Effector CD8-positive, alpha-beta T cell (primary cell): ENCODE measurements around the gene LCE1B.

Experiments
- DNase-seq: peaks from one replicate; lab custom pipeline; 2025; lab: John Stamatoyannopoulos, UW
- total RNA-seq, 4 experiments: gene quantifications; one replicate each; lab custom pipeline; 2026; lab: John Stamatoyannopoulos, UW

LCE1B gene
- total RNA-seq, result 0 reads per million in 4 experiments

GRCh38 chr1:152811671-152812070 is at the start of gene LCE1B:
LCE1B (plus strand) TSS chr1:152811971; CDS start chr1:152812447, 476 bp downstream.
- no peak for DNase-seq

DNA sequence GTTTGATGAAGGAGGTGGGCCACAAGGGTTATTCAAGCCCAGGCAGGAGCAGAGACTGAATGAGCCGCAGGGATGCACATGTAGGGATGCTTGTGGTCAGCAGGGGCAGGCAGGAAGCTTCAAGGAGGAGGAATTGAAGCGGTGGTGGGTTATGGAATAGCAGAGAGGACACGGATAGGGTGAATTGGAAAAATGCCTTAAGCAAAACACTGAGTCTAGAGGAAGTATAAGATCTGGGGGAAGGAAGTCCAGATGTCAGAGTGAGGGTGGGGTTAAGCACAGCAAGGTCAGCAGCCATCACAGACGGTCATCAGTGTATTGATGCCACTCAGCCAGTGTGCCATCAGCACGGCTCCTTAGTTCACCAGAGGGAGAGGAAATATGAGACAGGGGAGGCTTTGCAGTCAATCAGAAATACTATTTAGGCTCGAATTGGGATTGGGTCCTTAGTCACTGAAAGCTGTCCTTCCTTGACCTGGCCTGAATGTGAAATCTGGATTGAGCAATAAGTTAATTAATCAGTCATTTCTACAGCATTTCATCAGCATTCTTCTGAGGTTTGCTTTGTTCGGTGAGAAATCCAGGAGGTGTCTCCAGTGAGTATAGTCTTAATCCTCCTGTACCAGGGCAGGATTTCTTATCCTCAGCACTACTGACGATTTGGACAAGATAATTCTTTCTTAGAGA is 42.8 kb upstream of the LCE1B start:
- DNase-seq, result no peak

GRCh38 chr1:152770411-152770810 is 41.4 kb upstream of the LCE1B start:
- no peak for DNase-seq

DNA sequence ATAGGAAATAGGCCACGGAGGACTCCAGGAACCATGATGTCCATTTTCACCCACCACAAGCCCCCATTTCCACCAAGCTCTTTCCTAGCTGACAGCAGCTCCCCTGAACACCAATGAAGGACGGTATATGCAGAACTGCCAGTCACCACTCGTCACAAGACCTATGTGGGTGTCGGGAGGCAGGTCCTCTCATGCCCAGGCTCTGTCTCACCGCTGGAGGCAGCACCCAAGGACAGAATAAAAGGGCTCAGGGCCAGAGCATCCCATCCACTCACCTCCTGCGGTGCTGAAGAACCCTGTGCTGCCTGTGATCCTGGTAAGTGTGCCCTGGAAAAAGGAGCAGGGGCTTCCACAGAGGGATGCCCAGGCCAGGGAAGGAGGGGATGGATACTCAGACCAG is 36.9 kb upstream of the LCE1B start, which contains the start of gene LCE1F:
TSS of gene LCE1F (plus strand) at position 266 of the 400 bp plus-strand sequence. CDS start 1,232 bp downstream, outside the sequence.
- DNase-seq, result no peak

DNA sequence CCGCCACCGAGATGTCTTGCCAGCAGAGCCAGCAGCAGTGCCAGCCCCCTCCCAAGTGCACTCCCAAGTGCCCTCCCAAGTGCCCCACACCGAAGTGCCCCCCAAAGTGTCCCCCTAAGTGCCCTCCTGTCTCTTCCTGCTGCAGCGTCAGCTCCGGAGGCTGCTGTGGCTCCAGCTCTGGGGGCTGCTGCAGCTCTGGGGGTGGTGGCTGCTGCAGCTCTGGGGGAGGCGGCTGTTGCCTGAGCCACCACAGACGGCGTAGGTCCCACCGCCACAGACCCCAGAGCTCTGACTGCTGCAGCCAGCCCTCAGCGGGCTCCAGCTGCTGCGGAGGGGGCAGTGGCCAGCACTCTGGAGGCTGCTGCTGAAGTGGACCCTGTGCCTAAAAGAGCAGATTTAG is 35.4 kb upstream of the LCE1B start:
- DNase-seq, result no peak

DNA sequence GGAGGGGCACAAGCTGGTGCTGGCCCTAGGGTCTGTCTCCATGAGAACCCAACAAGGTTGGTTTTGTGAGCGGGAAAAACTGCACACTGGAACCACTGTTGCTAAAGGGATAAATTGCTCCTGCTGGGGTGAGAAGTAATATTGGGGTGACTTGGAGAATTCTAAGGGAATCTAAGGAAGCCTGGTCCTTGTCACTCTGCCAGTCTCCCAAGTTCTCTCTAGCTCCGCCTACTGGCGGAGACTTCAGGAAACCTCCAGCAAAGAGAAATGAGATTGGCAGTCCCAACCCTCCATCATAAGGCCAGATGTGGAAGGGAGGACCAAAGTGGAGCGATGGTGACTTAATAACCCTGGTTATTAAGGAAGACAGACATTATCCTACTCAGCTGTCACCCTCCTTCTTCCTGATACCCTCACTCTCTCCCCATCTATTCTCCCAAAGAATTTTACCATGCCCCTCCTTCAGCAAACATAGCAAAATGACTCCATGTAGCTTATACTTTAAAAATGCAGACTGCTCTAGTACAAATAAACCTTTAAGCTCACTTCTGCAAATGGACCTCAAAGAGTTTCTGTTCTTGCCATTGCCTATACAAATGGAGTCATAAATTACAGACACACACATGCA is 34.1 kb upstream of the LCE1B start:
- no peak for DNase-seq

DNA sequence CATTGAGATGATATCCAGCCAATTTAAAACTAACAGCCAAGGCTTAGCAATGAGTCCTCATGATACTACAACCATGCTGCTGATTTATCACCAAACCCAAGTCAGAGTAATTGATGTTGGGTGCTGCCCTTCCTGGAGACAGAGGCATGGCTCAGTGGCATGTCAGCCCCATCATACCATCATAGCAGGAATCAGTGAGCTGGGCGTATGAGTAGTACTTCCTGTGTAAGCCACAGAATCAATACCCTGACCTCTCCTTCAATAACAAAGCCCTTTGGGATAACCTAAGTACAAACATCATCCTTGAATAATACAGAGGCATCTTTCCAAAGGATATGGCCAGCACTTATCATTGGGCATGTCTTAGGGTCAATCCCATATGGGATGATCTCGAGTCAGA is 28.7 kb upstream of the LCE1B start:
- no peak for DNase-seq

DNA sequence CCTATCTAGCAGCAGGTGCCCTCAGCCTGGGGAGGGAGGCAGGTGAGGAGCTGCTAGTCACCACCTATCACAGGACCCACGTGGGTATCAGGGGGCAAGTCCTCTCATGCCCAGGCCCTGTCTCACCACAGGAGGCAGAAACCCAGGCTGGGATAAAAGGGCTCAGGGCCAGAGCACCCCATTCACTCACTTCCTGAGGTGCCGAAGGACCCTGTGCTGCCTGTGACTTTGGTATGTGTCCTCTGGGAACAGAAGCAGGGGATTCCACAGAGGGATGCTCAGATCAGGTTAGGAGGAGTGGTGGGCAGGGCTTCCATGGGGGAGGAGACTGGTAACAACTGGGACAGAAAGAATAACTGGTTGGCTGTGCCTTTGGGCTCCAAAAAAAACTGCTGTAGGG is 25.7 kb upstream of the LCE1B start, which contains the start of gene LCE1E:
TSS of gene LCE1E (plus strand) at position 181 of the 400 bp plus-strand sequence. CDS start 1,043 bp downstream, outside the sequence.
- no peak for DNase-seq

DNA sequence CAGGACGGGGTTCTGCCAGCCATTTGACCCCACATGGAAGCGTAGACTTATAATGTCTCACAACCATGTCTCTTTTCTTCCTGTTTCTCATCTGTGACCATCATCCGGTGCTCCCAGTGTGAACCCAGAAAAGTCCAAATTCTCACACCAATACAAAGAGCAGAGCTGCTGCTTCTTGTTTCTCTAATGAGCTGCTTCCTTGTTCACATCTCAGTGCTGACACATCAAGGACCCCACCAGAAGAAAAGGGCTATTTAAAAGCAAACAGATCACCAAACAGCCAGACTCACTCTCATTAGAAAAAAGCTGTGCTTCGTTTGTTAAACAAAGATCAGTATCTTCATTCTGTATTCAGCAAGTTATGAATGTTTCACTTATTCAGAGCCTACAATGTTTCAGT is 16.1 kb upstream of the LCE1B start:
- no peak for DNase-seq

DNA sequence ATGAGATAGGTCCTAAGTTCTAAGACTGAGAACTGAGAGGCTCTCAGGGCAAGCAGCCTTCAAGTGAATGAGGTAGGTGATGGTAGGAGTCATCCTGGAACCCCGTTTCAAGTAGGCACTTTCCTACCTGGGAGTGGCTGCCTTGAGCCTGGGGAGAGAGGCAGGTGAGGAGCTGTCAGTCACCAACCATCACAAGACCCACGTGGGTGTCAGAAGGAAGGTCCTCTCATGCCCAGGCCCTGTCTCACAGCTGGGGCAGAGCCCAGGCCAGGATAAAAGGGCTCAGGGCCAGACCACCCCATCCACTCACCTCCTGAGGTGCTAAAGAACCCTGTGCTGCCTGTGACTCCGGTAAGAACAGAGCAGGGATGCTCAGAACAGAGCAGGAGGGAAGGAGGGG is 15.3 kb upstream of the LCE1B start, which contains the start of gene LCE1D:
TSS of gene LCE1D (plus strand) at position 301 of the 400 bp plus-strand sequence. CDS start 1,074 bp downstream, outside the sequence.
- no peak for DNase-seq

DNA sequence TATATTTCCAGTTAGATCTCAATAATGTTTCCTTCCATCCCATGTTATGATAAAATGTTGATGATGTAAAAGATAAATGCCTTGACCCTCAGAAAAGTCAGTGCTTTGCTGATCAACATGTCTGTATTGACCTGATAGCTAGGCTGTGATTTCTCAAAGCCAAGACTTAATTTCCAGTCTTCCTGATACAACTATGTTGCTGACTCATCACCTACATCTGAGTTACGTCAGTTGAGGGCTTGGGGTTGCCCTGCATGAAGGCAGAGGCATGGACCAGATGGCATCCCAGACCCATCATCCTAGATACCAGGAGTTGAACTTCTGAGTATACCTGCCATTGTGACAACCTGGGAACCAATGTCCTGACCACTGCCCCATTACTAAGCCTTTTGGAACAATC is 10.4 kb upstream of the LCE1B start:
- no peak for DNase-seq

GRCh38 chr1:152806576-152806975 is 5.2 kb upstream of the LCE1B start, which contains the start of gene LCE1C:
LCE1C (minus strand) TSS chr1:152806651; CDS start chr1:152805478, 1,173 bp downstream.
- no peak for DNase-seq

GRCh38 chr1:152811050-152811449 is 721 bp upstream of the LCE1B start:
- no peak for DNase-seq

DNA sequence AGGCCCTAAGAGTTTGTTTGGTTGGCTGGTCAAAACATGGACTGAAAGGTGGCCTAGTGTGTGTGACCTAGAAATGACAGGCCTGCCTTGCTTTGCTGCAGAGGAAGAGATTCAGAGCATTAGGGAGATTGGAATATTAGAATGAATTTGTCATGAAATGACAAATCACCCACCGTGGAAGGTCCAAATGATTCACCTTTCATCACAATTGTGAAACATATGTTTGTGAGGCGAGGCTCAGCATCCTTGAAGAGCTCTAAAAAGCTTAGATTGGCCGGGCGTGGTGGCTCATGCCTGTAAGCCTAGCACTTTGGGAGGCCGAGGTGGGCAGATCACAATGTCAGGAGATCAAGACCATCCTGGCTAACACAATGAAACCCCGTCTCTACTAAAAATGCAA is 5.5 kb downstream of the LCE1B start:
- no peak for DNase-seq

GRCh38 chr1:152823294-152823693 is 11.5 kb downstream of the LCE1B start:
- no peak for DNase-seq

DNA sequence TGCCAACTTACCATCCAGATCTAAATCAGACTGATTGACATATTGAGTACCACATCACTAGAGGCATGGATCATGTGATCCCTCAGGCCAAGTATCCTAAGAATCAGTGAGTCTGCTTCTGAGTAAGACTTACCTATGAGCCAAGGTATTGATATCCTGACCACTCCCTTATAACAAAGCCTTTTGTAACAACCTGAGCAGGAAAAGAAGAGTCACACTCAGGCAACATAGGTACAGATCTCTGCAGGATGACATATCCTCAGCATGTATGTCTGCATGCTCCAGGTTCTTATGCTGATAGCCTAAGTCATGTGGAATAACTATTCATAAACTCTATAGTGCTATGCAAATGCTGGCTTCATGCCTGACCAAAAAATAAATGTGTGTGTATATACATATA is 13.2 kb downstream of the LCE1B start:
- no peak for DNase-seq

- DNase-seq, result no peak
Measured at GRCh38 chr1:152827173-152827572, 15.4 kb downstream of the LCE1B start, which contains the start of gene LCE1A. LCE1A (plus strand) TSS chr1:152827473; CDS start chr1:152827473, 0 bp downstream.

GRCh38 chr1:152836870-152837269 is 25.1 kb downstream of the LCE1B start:
- no peak for DNase-seq

DNA sequence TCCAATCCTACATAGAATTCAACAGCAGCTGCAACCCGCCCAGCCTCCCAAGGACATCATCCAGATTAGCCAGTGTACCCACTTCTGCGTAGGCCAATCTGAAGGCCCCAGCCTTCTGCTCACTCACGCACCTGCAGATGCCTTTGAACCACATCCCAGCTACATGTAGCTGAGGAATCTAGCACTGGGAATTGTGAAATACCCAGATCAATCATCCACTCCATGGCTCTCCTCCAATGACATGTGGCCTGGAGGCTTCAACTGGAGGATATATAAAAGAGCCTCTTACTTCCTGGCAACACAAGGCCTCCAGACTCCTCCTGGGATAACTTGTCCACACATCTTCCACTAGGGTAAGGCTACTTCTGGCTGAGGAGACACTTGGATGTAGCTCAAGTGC is 30.8 kb downstream of the LCE1B start, which contains the start of gene LCE6A:
TSS of gene LCE6A (plus strand) at position 301 of the 400 bp plus-strand sequence. CDS start 665 bp downstream, outside the sequence.
- no peak for DNase-seq

DNA sequence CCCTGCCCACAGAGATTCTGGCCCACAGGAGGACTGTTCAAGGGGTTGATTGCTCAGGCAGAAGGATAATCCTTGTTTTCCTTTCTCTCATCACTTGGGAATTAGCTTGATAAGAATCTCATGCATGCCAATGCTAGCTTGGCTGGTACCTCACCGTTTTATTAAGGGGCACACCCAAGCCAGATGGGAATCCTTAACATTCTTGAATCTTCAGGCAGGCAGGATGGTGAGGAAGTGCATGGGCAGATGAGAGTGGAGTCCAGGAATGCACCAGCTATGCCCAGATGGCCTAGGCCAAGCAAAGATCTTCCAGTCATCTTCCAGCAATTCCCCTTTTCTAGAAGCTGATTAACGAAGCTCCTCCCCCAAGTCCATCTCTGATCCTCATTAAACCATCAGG is 43.9 kb downstream of the LCE1B start:
- no peak for DNase-seq

- no peak for DNase-seq
Measured at GRCh38 chr1:152858062-152858461, 46.3 kb downstream of the LCE1B start.

- DNase-seq, result no peak
Measured at GRCh38 chr1:152859696-152860095, 47.9 kb downstream of the LCE1B start, which contains the start of gene LCE7A. LCE7A (plus strand) TSS chr1:152859996; CDS start chr1:152860698, 702 bp downstream.

GRCh38 chr1:152860129-152860528 is 48.4 kb downstream of the LCE1B start:
- DNase-seq, result no peak
